ENCODE data around the gene GJB3.

GJB3 gene

DNA sequence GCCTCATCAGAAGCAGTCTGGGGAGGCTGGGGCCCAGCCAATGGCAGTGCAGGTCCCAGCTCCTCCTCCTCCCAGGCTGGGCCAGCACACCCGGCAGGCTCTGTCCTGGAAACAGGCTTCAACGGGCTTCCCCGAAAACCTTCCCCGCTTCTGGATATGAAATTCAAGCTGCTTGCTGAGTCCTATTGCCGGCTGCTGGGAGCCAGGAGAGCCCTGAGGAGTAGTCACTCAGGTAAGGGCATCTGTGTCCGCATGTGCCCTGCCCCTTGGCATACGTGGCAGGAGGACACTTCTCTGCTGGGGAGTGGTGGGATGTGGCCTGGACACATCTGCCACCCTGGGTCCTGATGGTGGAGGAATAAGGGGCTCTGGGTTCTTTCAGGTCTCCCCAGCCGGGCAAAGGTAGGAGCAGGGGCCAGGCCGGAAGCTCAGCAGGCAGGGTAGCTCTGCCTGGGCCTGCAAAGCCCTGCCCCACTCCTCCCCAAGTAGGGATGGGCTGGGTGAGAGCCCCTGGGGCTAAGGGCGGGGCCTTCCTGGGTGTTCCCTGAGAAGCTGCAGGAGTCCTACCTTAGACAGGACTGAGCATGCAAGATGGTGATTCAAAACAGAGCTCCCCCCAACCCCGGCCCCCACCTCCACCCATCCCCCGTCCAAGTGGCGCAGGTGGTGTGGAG, 25.9 kb upstream of the GJB3 start, which contains the start of gene GJB5:
Gene GJB5, plus strand, starts transcription at position 84 of the 674 bp plus-strand sequence. CDS start 2,284 bp downstream, outside the sequence.
- H3K27me3 ChIP-seq (ENCODE audit: control insufficient read depth in 1 of 2, insufficient read depth in 1 of 2, low read length in 2 of 2): peaks cover 0 to 56% of the 10 kb centered on the region in 2 experiments
- no peak within 1 kb of the TSS for H2AFZ ChIP-seq (ENCODE audit: low read depth, low read length)
- H3K79me1 ChIP-seq (replicated peaks; ENCODE audit: low read length, poor library complexity, severe bottlenecking): no peaks in the 10 kb centered on the region
- H2BK5ac ChIP-seq (ENCODE audit: low read depth, low read length, poor library complexity, severe bottlenecking): no peak within 1 kb of the TSS
- no peak within 1 kb of the TSS for H4K91ac ChIP-seq (ENCODE audit: low read length)
- H2BK120ac ChIP-seq (ENCODE audit: low read depth, low read length): no peak within 1 kb of the TSS
- DNase-seq: no peak
- no peak within 1 kb of the TSS for H3K18ac ChIP-seq (ENCODE audit: low read depth in 1 of 2, low read length in 2 of 2)
- no peak within 1 kb of the TSS for H2BK15ac ChIP-seq (ENCODE audit: low read depth, poor library complexity, severe bottlenecking)
- no peak within 1 kb of the TSS for H3K4me2 ChIP-seq (ENCODE audit: low read length, poor library complexity, severe bottlenecking)
- no peak within 1 kb of the TSS for H3K4ac ChIP-seq (ENCODE audit: low read depth in 1 of 2, low read length in 2 of 2)
- no peak within 1 kb of the TSS for H3K4me3 ChIP-seq (ENCODE audit: insufficient read depth in 1 of 2, low read depth in 1 of 2, low read length in 2 of 2)
- H2AK5ac ChIP-seq (ENCODE audit: low read length, severe bottlenecking): no peak within 1 kb of the TSS
- H3K27ac ChIP-seq (ENCODE audit: low read length, poor library complexity, severe bottlenecking): no peak within 1 kb of the TSS
- 57% methylated on average over 10 of the region's 13 CpGs for WGBS
- H3K14ac ChIP-seq (ENCODE audit: low read length in 2 of 2): no peak within 1 kb of the TSS
- H3K9me3 ChIP-seq (ENCODE audit: control insufficient read depth, low read length): peaks cover 11% of the 10 kb centered on the region
- H3K23ac ChIP-seq (ENCODE audit: low read length in 2 of 2): no peak within 1 kb of the TSS
- H3K9ac ChIP-seq (ENCODE audit: low read length): no peak within 1 kb of the TSS
- no peak within 1 kb of the TSS for H4K8ac ChIP-seq (ENCODE audit: low read length)
- H2BK12ac ChIP-seq (ENCODE audit: low read length in 2 of 2): no peak within 1 kb of the TSS
- peaks cover 2% of the 10 kb centered on the region for H3K4me1 ChIP-seq (ENCODE audit: control insufficient read depth, insufficient read depth, low read depth, low read length)
- H3K36me3 ChIP-seq (ENCODE audit: control insufficient read depth in 1 of 2, insufficient read depth in 2 of 2, low read depth in 1 of 2, low read length in 2 of 2): no peaks in the 10 kb centered on the region

DNA sequence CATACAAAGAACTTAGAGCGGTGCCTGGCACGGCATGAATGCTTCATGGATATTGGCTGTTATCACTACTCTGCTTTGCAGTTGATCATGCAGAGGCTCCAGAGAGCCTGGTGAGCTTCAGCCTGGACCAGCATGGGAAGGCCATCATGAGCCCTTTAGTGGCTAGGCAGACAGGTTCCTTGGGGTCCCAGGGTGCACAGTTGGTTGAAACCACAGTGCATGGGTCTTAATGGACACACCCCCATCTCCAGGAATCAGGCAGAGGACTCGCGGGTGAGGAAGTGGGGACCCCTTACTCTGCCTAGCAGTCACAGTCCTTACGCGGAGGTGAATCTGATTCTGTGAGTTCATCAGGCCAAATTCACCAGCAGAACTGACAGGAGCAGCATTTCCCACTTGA, 25.1 kb upstream of the GJB3 start:
- H3K27me3 ChIP-seq (ENCODE audit: control insufficient read depth in 1 of 2, insufficient read depth in 1 of 2, low read length in 2 of 2): peaks cover 0 to 58% of the 10 kb centered on the region in 2 experiments
- 91% methylated on average over 6 of the region's 6 CpGs for WGBS
- no peak for DNase-seq

GRCh38 chr1:34757386-34757785, 23.6 kb upstream of the GJB3 start:
- Histone ChIP-seq H3K4ac (ENCODE audit: low read depth in 1 of 2, low read length in 2 of 2) (no peak overlapping the region), H3K4me1 (ENCODE audit: control insufficient read depth, insufficient read depth, low read depth, low read length) (peaks cover 2% of the 10 kb centered on the region), H3K79me1 (replicated peaks; ENCODE audit: low read length, poor library complexity, severe bottlenecking) (no peaks in the 10 kb centered on the region), H2AK5ac (ENCODE audit: low read length, severe bottlenecking) (no peak overlapping the region), H3K27ac (ENCODE audit: low read length, poor library complexity, severe bottlenecking) (no peak overlapping the region), H3K23ac (ENCODE audit: low read length in 2 of 2) (no peak overlapping the region), H3K14ac (ENCODE audit: low read length in 2 of 2) (no peak overlapping the region), H3K27me3 (ENCODE audit: control insufficient read depth in 1 of 2, insufficient read depth in 1 of 2, low read length in 2 of 2) (peaks cover 0 to 58% of the 10 kb centered on the region in 2 experiments), H3K18ac (ENCODE audit: low read depth in 1 of 2, low read length in 2 of 2) (no peak overlapping the region), H3K4me2 (ENCODE audit: low read length, poor library complexity, severe bottlenecking) (no peak overlapping the region), H2BK5ac (ENCODE audit: low read depth, low read length, poor library complexity, severe bottlenecking) (no peak overlapping the region), H3K9me3 (ENCODE audit: control insufficient read depth, low read length) (peaks cover 11% of the 10 kb centered on the region), H3K9ac (ENCODE audit: low read length) (no peak overlapping the region), H2BK15ac (ENCODE audit: low read depth, poor library complexity, severe bottlenecking) (no peak overlapping the region), H4K8ac (ENCODE audit: low read length) (no peak overlapping the region), H4K91ac (ENCODE audit: low read length) (no peak overlapping the region), H3K36me3 (ENCODE audit: control insufficient read depth in 1 of 2, insufficient read depth in 2 of 2, low read depth in 1 of 2, low read length in 2 of 2) (no peaks in the 10 kb centered on the region), H2BK12ac (ENCODE audit: low read length in 2 of 2) (no peak overlapping the region), H2BK120ac (ENCODE audit: low read depth, low read length) (no peak overlapping the region), H3K4me3 (ENCODE audit: insufficient read depth in 1 of 2, low read depth in 1 of 2, low read length in 2 of 2) (no peak overlapping the region), H2AFZ (ENCODE audit: low read depth, low read length) (no peak overlapping the region)
- DNase-seq: no peak
- WGBS: 87% methylated on average over 21 of the region's 21 CpGs

More for the DNA sequence above, 25.1 kb upstream of the GJB3 start:
- Histone ChIP-seq H2BK120ac (ENCODE audit: low read depth, low read length) (no peak overlapping the region), H2BK5ac (ENCODE audit: low read depth, low read length, poor library complexity, severe bottlenecking) (no peak overlapping the region), H3K27ac (ENCODE audit: low read length, poor library complexity, severe bottlenecking) (no peak overlapping the region), H4K8ac (ENCODE audit: low read length) (no peak overlapping the region), H2BK12ac (ENCODE audit: low read length in 2 of 2) (no peak overlapping the region), H3K14ac (ENCODE audit: low read length in 2 of 2) (no peak overlapping the region), H2AK5ac (ENCODE audit: low read length, severe bottlenecking) (no peak overlapping the region), H3K9ac (ENCODE audit: low read length) (no peak overlapping the region), H3K23ac (ENCODE audit: low read length in 2 of 2) (no peak overlapping the region), H2BK15ac (ENCODE audit: low read depth, poor library complexity, severe bottlenecking) (no peak overlapping the region), H3K18ac (ENCODE audit: low read depth in 1 of 2, low read length in 2 of 2) (no peak overlapping the region), H4K91ac (ENCODE audit: low read length) (no peak overlapping the region), H3K4me2 (ENCODE audit: low read length, poor library complexity, severe bottlenecking) (no peak overlapping the region), H3K79me1 (replicated peaks; ENCODE audit: low read length, poor library complexity, severe bottlenecking) (no peaks in the 10 kb centered on the region), H3K4me1 (ENCODE audit: control insufficient read depth, insufficient read depth, low read depth, low read length) (peaks cover 2% of the 10 kb centered on the region), H3K4me3 (ENCODE audit: insufficient read depth in 1 of 2, low read depth in 1 of 2, low read length in 2 of 2) (no peak overlapping the region), H3K9me3 (ENCODE audit: control insufficient read depth, low read length) (peaks cover 11% of the 10 kb centered on the region), H3K4ac (ENCODE audit: low read depth in 1 of 2, low read length in 2 of 2) (no peak overlapping the region), H3K36me3 (ENCODE audit: control insufficient read depth in 1 of 2, insufficient read depth in 2 of 2, low read depth in 1 of 2, low read length in 2 of 2) (no peaks in the 10 kb centered on the region), H2AFZ (ENCODE audit: low read depth, low read length) (no peak overlapping the region)

DNA sequence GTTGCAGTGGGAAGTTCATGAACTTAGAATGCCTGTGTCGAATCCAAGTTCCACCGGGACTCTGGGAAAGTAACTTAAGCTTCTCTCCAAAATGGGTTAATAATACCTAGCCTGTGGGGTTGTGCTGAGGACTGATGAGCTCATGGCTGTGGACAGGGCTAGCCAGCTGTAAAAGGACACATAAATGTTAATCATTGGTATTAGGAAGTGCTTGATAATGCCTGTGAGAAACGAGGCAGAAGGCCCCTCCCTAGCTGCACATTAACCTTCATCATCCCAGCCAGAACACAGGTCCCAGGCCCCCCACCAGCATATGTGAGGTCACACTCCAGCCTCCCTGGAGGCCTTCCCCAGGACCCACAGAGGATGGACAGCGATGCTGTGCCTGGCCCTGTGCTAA, 22.3 kb upstream of the GJB3 start:
- no peaks in the 10 kb centered on the region for H3K79me1 ChIP-seq (replicated peaks; ENCODE audit: low read length, poor library complexity, severe bottlenecking)
- H3K4me1 ChIP-seq (ENCODE audit: control insufficient read depth, insufficient read depth, low read depth, low read length): peaks cover 9% of the 10 kb centered on the region
- no peaks in the 10 kb centered on the region for H3K9me3 ChIP-seq (ENCODE audit: control insufficient read depth, low read length)
- DNase-seq: no peak
- no peak overlapping the region for H3K4ac ChIP-seq (ENCODE audit: low read depth in 1 of 2, low read length in 2 of 2)
- no peak overlapping the region for H3K4me3 ChIP-seq (ENCODE audit: insufficient read depth in 1 of 2, low read depth in 1 of 2, low read length in 2 of 2)
- peaks cover 0 to 59% of the 10 kb centered on the region in 2 experiments for H3K27me3 ChIP-seq (ENCODE audit: control insufficient read depth in 1 of 2, insufficient read depth in 1 of 2, low read length in 2 of 2)
- H2BK5ac ChIP-seq (ENCODE audit: low read depth, low read length, poor library complexity, severe bottlenecking): no peak overlapping the region
- no peak overlapping the region for H2AK5ac ChIP-seq (ENCODE audit: low read length, severe bottlenecking)
- H3K18ac ChIP-seq (ENCODE audit: low read depth in 1 of 2, low read length in 2 of 2): no peak overlapping the region
- no peak overlapping the region for H2BK120ac ChIP-seq (ENCODE audit: low read depth, low read length)
- 80% methylated on average over 4 of the region's 4 CpGs for WGBS
- no peak overlapping the region for H2AFZ ChIP-seq (ENCODE audit: low read depth, low read length)
- H2BK12ac ChIP-seq (ENCODE audit: low read length in 2 of 2): no peak overlapping the region
- H3K27ac ChIP-seq (ENCODE audit: low read length, poor library complexity, severe bottlenecking): no peak overlapping the region
- no peak overlapping the region for H3K23ac ChIP-seq (ENCODE audit: low read length in 2 of 2)
- H3K4me2 ChIP-seq (ENCODE audit: low read length, poor library complexity, severe bottlenecking): no peak overlapping the region
- no peak overlapping the region for H3K14ac ChIP-seq (ENCODE audit: low read length in 2 of 2)
- H3K9ac ChIP-seq (ENCODE audit: low read length): no peak overlapping the region
- H2BK15ac ChIP-seq (ENCODE audit: low read depth, poor library complexity, severe bottlenecking): no peak overlapping the region
- H4K8ac ChIP-seq (ENCODE audit: low read length): no peak overlapping the region
- H3K36me3 ChIP-seq (ENCODE audit: control insufficient read depth in 1 of 2, insufficient read depth in 2 of 2, low read depth in 1 of 2, low read length in 2 of 2): no peaks in the 10 kb centered on the region
- H4K91ac ChIP-seq (ENCODE audit: low read length): no peak overlapping the region

Data from mesenchymal stem cell (in vitro differentiated cells and primary cell).